GM18909 (cell line): ENCODE measurements around the gene WDR89.
"Not testable (repeated sequence)": the region's sequence is repeated elsewhere in the genome, so short reads cannot be mapped to it uniquely, and the experiment has no call there.

Source experiments
- ATAC-seq: cut with Tn5 transposase; IDR thresholded peaks from one replicate; pipeline ENCODE4 v1.9.1; 2021; ENCODE audit warnings: mild to moderate bottlenecking; ENCODE audit not compliant: unreplicated experiment, poor library complexity

Gene WDR89

GRCh38 chr14:63641473-63642228 is at the start of gene WDR89:
Gene WDR89, minus strand, starts transcription at chr14:63641871. Its CDS starts 41,929 bp downstream, at chr14:63599942.
- peak; percentile 86 for ATAC-seq

- ATAC-seq, result no peak
These were observed 47.5 kb upstream of the WDR89 start for GRCh38 chr14:63689132-63689531.

GRCh38 chr14:63686926-63687325 is 45.3 kb upstream of the WDR89 start:
- ATAC-seq, result no peak

DNA sequence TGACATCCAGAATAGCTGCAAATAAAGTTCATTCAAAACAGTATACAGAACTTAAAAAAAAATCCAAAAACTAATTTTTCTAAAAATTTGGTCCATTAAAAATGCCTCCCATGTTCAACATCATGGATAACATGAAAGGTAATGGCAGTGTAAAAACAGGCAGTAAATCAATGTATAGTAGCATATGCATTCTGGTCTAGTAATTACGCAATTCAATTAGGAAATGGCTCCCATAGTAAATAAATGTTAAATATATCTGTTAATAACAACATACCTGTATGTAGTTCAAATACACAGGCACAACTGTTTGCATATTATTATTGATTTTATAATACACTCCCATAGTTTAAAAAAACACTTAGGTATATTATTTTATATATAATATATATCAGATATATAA is 43.7 kb upstream of the WDR89 start:
- ATAC-seq, result no peak

- no peak for ATAC-seq
These were observed 41.3 kb upstream of the WDR89 start for GRCh38 chr14:63682727-63683593.

DNA sequence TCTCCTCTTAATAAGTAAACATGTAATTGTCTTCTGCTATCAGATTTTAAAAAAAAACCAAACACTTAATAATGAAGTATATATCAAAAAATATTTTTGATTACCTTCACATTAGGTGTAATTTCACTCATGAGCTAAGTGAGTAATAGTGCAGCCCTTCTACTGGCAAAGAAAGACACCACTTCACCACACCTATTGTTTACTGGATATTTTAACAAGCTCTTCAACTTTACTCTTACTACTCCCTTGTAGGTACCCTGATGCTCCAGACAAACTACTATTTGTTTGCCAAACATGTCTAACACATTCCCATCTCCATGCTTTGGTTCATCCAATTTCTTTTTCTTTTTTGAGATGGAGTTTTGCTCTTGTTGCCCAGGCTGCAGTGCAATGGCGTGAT is 36.9 kb upstream of the WDR89 start:
- no peak for ATAC-seq

DNA sequence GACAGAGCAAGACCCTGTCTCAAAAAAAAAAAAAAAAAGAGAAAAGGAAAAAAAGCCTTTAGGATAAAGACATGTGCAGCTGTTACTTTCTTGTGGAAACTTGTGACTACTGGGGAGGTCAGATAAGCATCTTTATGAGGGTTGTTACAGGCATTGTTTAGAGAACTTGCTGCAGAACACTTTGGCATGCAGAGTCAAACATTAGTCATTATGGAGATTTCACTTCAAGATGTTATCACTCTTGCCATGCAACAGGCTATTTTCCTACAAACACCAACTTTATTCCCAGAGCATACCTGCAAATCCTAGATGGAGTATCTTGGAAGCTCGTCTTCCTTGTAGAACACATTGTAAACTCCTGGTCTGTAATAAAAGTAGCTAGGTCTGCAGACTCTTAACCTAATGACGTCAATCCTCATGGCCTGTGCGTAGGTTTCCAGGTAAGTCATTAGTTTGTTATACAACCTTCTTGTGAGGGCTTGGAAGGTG is 36.3 kb upstream of the WDR89 start:
- ATAC-seq, result no peak

GRCh38 chr14:63676615-63677014 is 34.9 kb upstream of the WDR89 start:
- ATAC-seq, result no peak

GRCh38 chr14:63673886-63674497 is 32.3 kb upstream of the WDR89 start:
- ATAC-seq, result no peak

GRCh38 chr14:63673255-63673654 is 31.6 kb upstream of the WDR89 start:
- no peak for ATAC-seq

DNA sequence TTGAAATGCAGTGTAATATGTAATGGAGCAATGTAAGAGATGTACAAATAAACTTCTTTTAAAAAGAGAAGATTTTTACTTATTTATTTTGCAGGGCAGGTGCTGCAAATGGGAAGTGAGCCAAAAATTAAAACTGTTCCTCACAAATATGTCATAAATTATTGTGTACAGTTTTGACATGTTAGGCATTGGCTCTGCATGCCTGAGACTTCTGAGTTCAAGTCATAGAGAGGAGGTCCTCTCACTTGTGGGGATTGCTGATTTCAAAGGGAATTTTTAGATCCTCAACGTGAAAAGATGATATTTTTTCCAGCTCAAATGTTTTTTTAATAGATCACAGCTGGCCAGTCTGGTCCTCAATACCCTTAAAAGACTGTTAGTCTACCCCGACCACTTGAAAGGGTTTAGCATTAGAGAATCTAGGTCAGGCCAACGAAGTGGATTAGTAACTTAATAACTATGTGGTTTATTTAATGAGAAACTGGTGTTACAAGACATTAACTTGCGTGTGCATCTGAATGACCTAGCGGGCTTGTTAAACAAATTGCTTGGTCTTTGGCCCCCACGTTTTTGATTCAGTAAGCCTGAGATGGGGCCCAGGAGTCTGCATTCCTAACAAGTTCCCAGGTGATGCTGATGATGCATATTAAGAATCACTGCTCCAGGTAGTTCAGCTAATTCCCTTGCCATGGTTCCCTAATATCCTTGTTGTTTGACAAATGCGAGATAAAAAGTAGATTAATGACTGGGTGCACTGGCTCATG is 30.9 kb upstream of the WDR89 start:
- ATAC-seq, result peak; percentile 80

GRCh38 chr14:63671987-63672386 is 30.3 kb upstream of the WDR89 start:
- peak; percentile 28 for ATAC-seq

DNA sequence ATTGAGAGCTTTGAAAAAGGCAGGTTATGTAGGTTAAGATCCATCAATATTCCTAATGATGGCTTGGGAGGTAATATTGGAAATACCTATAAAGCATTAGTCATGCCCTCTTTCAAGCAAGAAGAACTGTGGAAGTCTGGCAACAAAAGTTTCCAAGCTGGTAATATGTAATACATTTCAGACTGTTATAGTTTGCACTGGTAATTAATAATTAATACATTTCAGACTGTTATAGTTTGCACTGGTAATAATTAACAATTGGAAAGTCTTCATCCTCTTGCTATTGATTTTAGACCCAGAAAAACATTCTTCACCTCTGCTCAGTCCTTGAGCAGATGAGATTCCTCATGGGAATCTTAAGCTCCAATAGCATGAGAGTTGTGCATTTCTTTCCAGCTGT is 29.0 kb upstream of the WDR89 start:
- ATAC-seq, result peak; percentile 50

GRCh38 chr14:63666335-63666734 is 24.7 kb upstream of the WDR89 start:
- ATAC-seq, result no peak

- peak; percentile 42 for ATAC-seq
These were observed 22.0 kb upstream of the WDR89 start for GRCh38 chr14:63663428-63664341.

- ATAC-seq, result no peak
These were observed 21.1 kb upstream of the WDR89 start for GRCh38 chr14:63662776-63663175.

- ATAC-seq, result not testable (repeated sequence)
These were observed 20.2 kb upstream of the WDR89 start for GRCh38 chr14:63661881-63662280.

DNA sequence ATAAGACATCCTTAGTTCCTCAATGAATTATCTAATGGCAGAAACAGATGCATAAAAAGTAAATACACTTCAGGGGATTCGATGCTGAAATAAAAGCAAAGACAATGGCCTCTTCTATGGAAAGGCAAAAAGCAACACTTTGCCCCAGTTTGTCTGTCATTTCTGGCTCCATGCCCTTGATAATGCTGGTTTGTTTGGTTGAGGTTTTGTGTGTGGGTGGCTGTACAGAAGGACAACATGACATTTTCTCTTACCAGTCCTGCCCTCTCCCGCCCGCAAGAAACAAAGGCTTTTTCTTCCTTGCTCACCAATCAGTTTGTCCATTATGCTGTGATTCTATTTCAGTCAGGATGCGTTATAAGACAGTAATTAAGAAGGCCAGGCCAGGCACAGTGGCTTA is 18.1 kb upstream of the WDR89 start:
- no peak for ATAC-seq

- ATAC-seq, result no peak
These were observed 14.5 kb upstream of the WDR89 start for GRCh38 chr14:63656194-63656593.
